H1 (cell line): Measurements from ENCODE around the gene CABP4. TPM values are rescaled to one million over a fixed set of nuclear protein-coding genes. Genes with fewer than 3 reads are reported as not detected.

ENCODE experiments used
- CTCF ChIA-PET: fragments of 300-600 bp; sonication (Branson Sonifier 250); formaldehyde crosslinking; loops from one replicate; lab custom pipeline; 2021; ENCODE audit not compliant: partially characterized antibody; lab: Charles Lee
- POLR2A ChIA-PET: fragments of 300-600 bp; sonication (Branson Sonifier 250); formaldehyde crosslinking; loops from one replicate; lab custom pipeline; 2021; ENCODE audit warnings: inconsistent platforms; ENCODE audit not compliant: partially characterized antibody; lab: Charles Lee
- DNase-seq, 2 experiments: peaks; one replicate each; pipeline versions ENCODE4 v3.0.0 to v3.0.0-alpha.2; 2010 to 2022; ENCODE audit warnings: low spot score in 2 of 2, low read depth in 1 of 2, mixed read lengths in 1 of 2
- FAIRE-seq: peaks from 2 replicates; lab custom pipeline; 2011; peaks lifted over from hg19 to GRCh38; lab: Jason Lieb, UNC
- H2AFZ ChIP-seq: 2 replicates; pipeline ENCODE4 v1.8.1; 2012; ENCODE audit warnings: low read length, inconsistent platforms
- H2AK5ac ChIP-seq: 2 replicates; pipeline ENCODE4 v1.6.1; 2013; ENCODE audit warnings: low read depth, low read length
- H2BK120ac ChIP-seq: replicated peaks from 2 replicates; pipeline ENCODE3; 2013; ENCODE audit warnings: low read depth, low read length, inconsistent platforms
- H2BK12ac ChIP-seq: 2 replicates; pipeline ENCODE4 v1.6.1; 2013; ENCODE audit warnings: low read depth, low read length
- H2BK15ac ChIP-seq: 2 replicates; pipeline ENCODE4 v1.6.1; 2013; ENCODE audit warnings: low read length
- H2BK20ac ChIP-seq: 2 replicates; pipeline ENCODE4 v1.6.1; 2013; ENCODE audit warnings: low read length
- H2BK5ac ChIP-seq: 2 replicates; pipeline ENCODE4 v1.6.1; 2013; ENCODE audit warnings: low read depth, low read length
- H3K14ac ChIP-seq: 2 replicates; pipeline ENCODE4 v1.6.1; 2013; ENCODE audit warnings: inconsistent platforms; ENCODE audit not compliant: insufficient read length
- H3K18ac ChIP-seq: 2 replicates; pipeline ENCODE4 v1.6.1; 2013; ENCODE audit warnings: low read length; ENCODE audit errors: extremely low read depth
- H3K23ac ChIP-seq: 2 replicates; pipeline ENCODE4 v1.6.1; 2013; ENCODE audit warnings: inconsistent platforms; ENCODE audit not compliant: insufficient read length
- H3K23me2 ChIP-seq: 2 replicates; pipeline ENCODE4 v1.6.1; 2013; ENCODE audit warnings: low read depth, low read length
- H3K27ac ChIP-seq: 2 replicates; pipeline ENCODE4 v1.6.1; 2011; ENCODE audit warnings: low read depth, low read length, inconsistent platforms
- H3K27me3 ChIP-seq, 4 experiments: replicated peaks in 1 of 4; 1 replicate in 1 of 4; 2 replicates in 3 of 4; pipeline versions ENCODE4 v1.6.1 to v1.8.1; 2011 to 2013; ENCODE audit warnings: low read length in 3 of 4, mild to moderate bottlenecking in 3 of 4, inconsistent platforms in 2 of 4, mixed read lengths in 2 of 4, moderate library complexity in 1 of 4; ENCODE audit not compliant: control insufficient read depth in 3 of 4, insufficient read depth in 3 of 4; ENCODE audit errors: extremely low read depth in 1 of 4
- H3K36me3 ChIP-seq, 4 experiments: 2 replicates each; pipeline versions ENCODE4 v1.6.1 to v1.8.1; 2011 to 2013; ENCODE audit warnings: mild to moderate bottlenecking in 4 of 4, low read length in 3 of 4, moderate library complexity in 2 of 4, control low read depth in 1 of 4, inconsistent platforms in 1 of 4; ENCODE audit not compliant: insufficient read depth in 4 of 4, control insufficient read depth in 2 of 4
- H3K4ac ChIP-seq: replicated peaks from 2 replicates; pipeline ENCODE3; 2013; ENCODE audit warnings: low read length, low read depth, mixed read lengths, inconsistent platforms; ENCODE audit not compliant: insufficient read length
- H3K4me1 ChIP-seq, 4 experiments: replicated peaks in 1 of 4; 1 replicate in 1 of 4; 2 replicates in 3 of 4; pipeline versions ENCODE4 v1.6.1 to v1.8.1; 2011 to 2013; ENCODE audit warnings: low read length in 3 of 4, inconsistent platforms in 2 of 4, mixed read lengths in 1 of 4; ENCODE audit not compliant: insufficient read depth in 4 of 4, control insufficient read depth in 3 of 4
- H3K4me2 ChIP-seq, 2 experiments: 2 replicates each; pipeline versions ENCODE4 v1.6.1 to v1.8.1; 2011 to 2013; ENCODE audit warnings: low read depth in 2 of 2, low read length in 2 of 2, control low read depth in 1 of 2, inconsistent platforms in 1 of 2, mild to moderate bottlenecking in 1 of 2; ENCODE audit not compliant: insufficient read depth in 1 of 2
- H3K4me3 ChIP-seq, 4 experiments: fragments of 200-600, 300-600 bp in 1 of 4; sonication (generic), shearing (Covaris generic), sonication (Bioruptor Twin) in 1 of 4; 2 replicates each; pipeline versions ENCODE4 v1.5.1 to v1.8.1; 2011 to 2016; ENCODE audit warnings: low read length in 4 of 4, low read depth in 3 of 4, control low read depth in 2 of 4, inconsistent platforms in 2 of 4, mild to moderate bottlenecking in 2 of 4, mixed read lengths in 1 of 4, moderate library complexity in 1 of 4; ENCODE audit not compliant: insufficient read depth in 2 of 4; ENCODE audit errors: extremely low read depth in 1 of 4
- H3K56ac ChIP-seq: replicated peaks from 2 replicates; pipeline ENCODE3; 2013; ENCODE audit warnings: low read depth, mild to moderate bottlenecking, mixed read lengths, low read length, inconsistent platforms; ENCODE audit not compliant: insufficient read length
- H3K79me1 ChIP-seq: 2 replicates; pipeline ENCODE4 v1.6.1; 2013; ENCODE audit warnings: low read depth, low read length, control low read depth
- H3K79me2 ChIP-seq, 2 experiments: 2 replicates each; pipeline versions ENCODE4 v1.6.1 to v1.8.1; 2012 to 2013; ENCODE audit warnings: low read length in 2 of 2, mild to moderate bottlenecking in 2 of 2, inconsistent platforms in 1 of 2; ENCODE audit not compliant: insufficient read depth in 2 of 2, control insufficient read depth in 1 of 2
- H3K9ac ChIP-seq, 4 experiments: replicated peaks in 1 of 4; 1 replicate in 1 of 4; 2 replicates in 3 of 4; pipeline versions ENCODE4 v1.6.1 to v1.8.1; 2011 to 2013; ENCODE audit warnings: low read depth in 3 of 4, low read length in 3 of 4, control low read depth in 2 of 4, mild to moderate bottlenecking in 2 of 4, moderate library complexity in 2 of 4, inconsistent platforms in 1 of 4; ENCODE audit errors: extremely low read depth in 1 of 4
- H3K9me3 ChIP-seq, 2 experiments: 2 replicates each; pipeline versions ENCODE4 v1.6.1 to v1.8.1; 2012 to 2013; ENCODE audit warnings: mild to moderate bottlenecking in 2 of 2, moderate library complexity in 2 of 2, control low read depth in 1 of 2, inconsistent platforms in 1 of 2, low read depth in 1 of 2, low read length in 1 of 2, mixed read lengths in 1 of 2; ENCODE audit not compliant: insufficient read depth in 2 of 2
- H4K20me1 ChIP-seq, 2 experiments: replicated peaks in 1 of 2; 2 replicates each; pipeline versions ENCODE3 to v1.8.1; 2011 to 2013; ENCODE audit warnings: inconsistent platforms in 2 of 2, low read length in 2 of 2, mild to moderate bottlenecking in 1 of 2; ENCODE audit not compliant: insufficient read depth in 2 of 2, control insufficient read depth in 1 of 2
- H4K5ac ChIP-seq: 2 replicates; pipeline ENCODE4 v1.6.1; 2013; ENCODE audit warnings: low read length, low read depth, mixed read lengths, inconsistent platforms; ENCODE audit not compliant: insufficient read length
- H4K8ac ChIP-seq: 2 replicates; pipeline ENCODE4 v1.8.0; 2013; ENCODE audit warnings: mild to moderate bottlenecking, moderate library complexity, low read length, inconsistent platforms; ENCODE audit not compliant: insufficient read depth; ENCODE audit errors: extremely low read depth
- H4K91ac ChIP-seq: replicated peaks from 2 replicates; pipeline ENCODE3; 2013; ENCODE audit warnings: low read length, mixed read lengths, inconsistent platforms; ENCODE audit not compliant: insufficient read length
- CBX8 ChIP-seq: fragments of 300-800, 300-1000 bp; sonication (generic); IDR thresholded peaks from 2 replicates; pipeline ENCODE4 v1.7.1; 2016; ENCODE audit warnings: low read depth, low read length, borderline replicate concordance
- CREB1 ChIP-seq: IDR thresholded peaks from 2 replicates; pipeline ENCODE4 v1.6.1; 2012; ENCODE audit warnings: inconsistent platforms
- GABPA ChIP-seq: IDR thresholded peaks from 2 replicates; pipeline ENCODE4 v1.6.1; 2011; ENCODE audit warnings: mild to moderate bottlenecking, low read length, moderate library complexity, borderline replicate concordance; ENCODE audit not compliant: insufficient read depth
- HDAC2 ChIP-seq, 2 experiments: fragments of 300-600 bp in 1 of 2; sonication (generic) in 1 of 2; IDR thresholded peaks; 2 replicates each; pipeline ENCODE4 v1.6.1; 2011 to 2012; ENCODE audit warnings: low read depth in 2 of 2, low read length in 2 of 2, mild to moderate bottlenecking in 2 of 2, moderate library complexity in 2 of 2, borderline replicate concordance in 1 of 2, inconsistent platforms in 1 of 2
- POLR2A ChIP-seq, 2 experiments: IDR thresholded peaks; 1 replicate in 1 of 2; 2 replicates in 1 of 2; pipeline ENCODE4 v1.6.1; 2011; ENCODE audit warnings: low read depth in 2 of 2, low read length in 2 of 2, mild to moderate bottlenecking in 2 of 2; ENCODE audit errors: control extremely low read depth in 1 of 2
- RXRA ChIP-seq: IDR thresholded peaks from 2 replicates; pipeline ENCODE4 v1.6.1; 2011; ENCODE audit warnings: low read depth, mild to moderate bottlenecking, low read length, moderate library complexity; ENCODE audit not compliant: insufficient read depth
- SIN3A ChIP-seq, 2 experiments: IDR thresholded peaks in 1 of 2; conservative IDR thresholded peaks in 1 of 2; 2 replicates each; pipeline ENCODE4 v1.6.1; 2011 to 2012; ENCODE audit warnings: low read length in 2 of 2, improper control_type of control experiment in 1 of 2, low read depth in 1 of 2, mild to moderate bottlenecking in 1 of 2
- USF2 ChIP-seq: IDR thresholded peaks from 2 replicates; pipeline ENCODE4 v1.6.1; 2011; ENCODE audit warnings: low read length, improper control_type of control experiment
- WGBS, 2 experiments: shearing (Covaris generic) in 1 of 2; methylation state at CpG; one replicate each; pipeline versions ENCODE4 v1.1.6 to v1.1.7; 2013 to 2015; ENCODE audit warnings: low lambda C conversion rate in 2 of 2, mixed read lengths in 2 of 2, inconsistent platforms in 1 of 2, low coverage in 1 of 2, missing lambda C conversion rate in 1 of 2; ENCODE audit not compliant: insufficient replicate concordance in 2 of 2, insufficient coverage in 1 of 2, insufficient read length in 1 of 2; ENCODE audit errors: extremely low coverage in 1 of 2, missing lambda C conversion rate in 1 of 2; 5-methylcytosine and 5-hydroxymethylcytosine counted together
- polyA plus RNA-seq, 7 experiments: library from polyadenylated mRNA; depleted of rRNA in 3 of 7; stranded (reverse) in 5 of 7; unstranded in 2 of 7; fragments of >200 nt in 5 of 7; fragments of 200-250 nt in 2 of 7; gene quantifications; 1 replicate in 5 of 7; 2 replicates in 1 of 7; 4 replicates in 1 of 7; pipeline versions ENCODE4 v1.2.1 to v1.2.3, GENCODE V29; 2011 to 2013; ENCODE audit warnings: missing spikeins in 2 of 7, mixed read lengths in 2 of 7
- total RNA-seq: library from RNA; stranded (reverse); fragmentation: NEBNext Ultra II Directional; extraction: Animal tissue kit (Norgen Biotek cat#: 25700); gene quantifications from 2 replicates; pipeline ENCODE4 v1.2.1, GENCODE V29; 2021

Gene CABP4
- total and polyA plus RNA-seq, 2 of the 8 experiments (the other 6 are each of a cell fraction or from before 2014, with no cell fraction given): not detected

- ChIA-PET POLR2A (interaction anchor here (0.6 to 1.5 kb wide), 4 partner anchors 15 to 135 kb away, joined by 3 to 4 read pairs (median 3); partner anchors contain the start of gene TMEM134), CTCF (interaction anchor here (0.8 to 2.0 kb wide), 8 partner anchors 10 to 124 kb away, joined by 3 to 8 read pairs (median 3); partner anchors contain the start of gene CABP4)
- Histone ChIP-seq H3K56ac (no peak overlapping the region), H3K27me3 (peaks cover 0 to 8% (median 4%) of the 10 kb centered on the region in 4 experiments; a peak in 3 of 7 replicates), H3K4me1 (peaks cover 0 to 30% (median 10%) of the 10 kb centered on the region in 4 experiments; a peak in 6 of 7 replicates), H3K79me1 (no peaks in the 10 kb centered on the region), H3K23ac (no peak overlapping the region), H3K23me2 (peaks cover 23% of the 10 kb centered on the region), H3K14ac (no peak overlapping the region), H3K79me2 (0 out of 4 replicates have a peak, but pooled peaks cover 0 to 8% of the 10 kb centered on the region in 2 experiments), H3K18ac (peak overlapping the region; percentile 38), H4K91ac (no peak overlapping the region), H3K4me2 (peak overlapping the region; percentile 38 to 70), H2BK12ac (no peak overlapping the region), H2AK5ac (no peak overlapping the region; the same call in 1 of the 2 replicates), H2BK5ac (no peak overlapping the region; the same call in 1 of the 2 replicates), H3K27ac (no peak overlapping the region), H2BK15ac (no peak overlapping the region; the same call in 1 of the 2 replicates), H4K20me1 (peaks cover 6 to 16% of the 10 kb centered on the region in 2 experiments), H2BK20ac (no peak overlapping the region), H3K9ac (no peak overlapping the region), H4K8ac (no peak overlapping the region), H4K5ac (no peak overlapping the region), H3K9me3 (no peaks in the 10 kb centered on the region), H3K4ac (no peak overlapping the region), H2BK120ac (no peak overlapping the region), H3K36me3 (peaks cover 0 to 8% (median 0%) of the 10 kb centered on the region in 4 experiments; a peak in 4 of 8 replicates), H3K4me3 (peak overlapping the region in 1 of 4 experiments; percentile 94; a peak in 3 of 8 replicates), H2AFZ (no peak overlapping the region)
- WGBS, 2 experiments: 52% methylated on average over 17 of the region's 17 CpGs; no CpG with 5 or more reads in 1 of the 2 experiments
- FAIRE-seq: no peak
- peak; percentile 81 to 91 for DNase-seq
- TF ChIP-seq USF2 (peak; percentile 24; the same call in 1 of the 2 replicates), CBX8 (no peak), HDAC2 (IDR thresholded peaks at IDR 0.05; ENCODE audit: borderline replicate concordance in 1 of 2, low read depth in 2 of 2, low read length in 2 of 2) (no peak), POLR2A (IDR thresholded peaks at IDR 0.05; ENCODE audit: control extremely low read depth in 1 of 2, low read depth in 2 of 2, low read length in 2 of 2) (peak in 1 of 2 experiments; percentile 18; a peak in 1 of 3 replicates), CREB1 (0 out of 2 replicates have a peak, but pooled peaks have one; percentile 16), RXRA (no peak), SIN3A (conservative IDR thresholded peaks at IDR 0.05 in 1 of 2, IDR thresholded peaks at IDR 0.05 in 1 of 2; ENCODE audit: low read depth in 1 of 2, low read length in 2 of 2) (peak in 1 of 2 experiments; percentile 87; a peak in 2 of 4 replicates), GABPA (peak; percentile 50; the same call in 1 of the 2 replicates)
Measured at GRCh38 chr11:67505605-67506396, 50.6 kb downstream of the CABP4 start.
